Measurements from ENCODE around the gene GLTPD2.

DNA sequence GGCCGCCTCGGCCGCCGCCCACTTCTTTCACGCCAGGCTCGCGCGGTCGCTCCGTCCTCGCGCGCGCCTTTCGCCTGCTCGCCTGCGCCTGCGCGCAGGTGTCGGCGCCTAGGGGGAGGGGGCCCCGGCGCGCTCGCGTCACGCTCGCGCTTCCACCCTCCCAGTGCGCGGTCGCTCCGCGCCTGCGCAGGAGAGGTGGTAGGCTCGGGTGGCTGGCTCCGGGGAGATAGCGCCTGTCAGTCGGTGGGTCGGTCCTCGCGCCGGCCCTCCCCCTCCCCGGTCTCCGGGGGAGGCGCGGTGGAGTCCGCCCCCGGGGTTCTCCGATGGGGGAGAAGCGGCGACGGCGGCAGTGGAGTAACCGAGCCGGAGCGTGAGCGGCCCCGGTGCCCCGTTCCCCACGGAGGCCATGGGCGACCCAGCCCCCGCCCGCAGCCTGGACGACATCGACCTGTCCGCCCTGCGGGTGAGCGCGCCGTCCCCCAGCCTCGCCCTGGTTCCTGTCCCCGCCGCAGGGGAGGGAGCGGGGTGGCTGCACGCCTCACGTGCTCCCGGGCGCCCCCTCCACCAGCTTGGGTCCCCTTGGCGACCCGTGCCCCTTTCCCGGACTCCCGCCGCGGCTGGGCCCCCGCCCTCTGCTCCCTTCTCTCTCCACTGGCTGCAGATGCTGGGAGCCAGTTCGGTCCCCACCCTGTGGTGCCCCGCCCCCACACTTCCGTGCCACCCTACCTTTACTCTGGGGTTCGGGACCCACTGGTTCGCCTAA, 44.6 kb downstream of the GLTPD2 start, which contains the start of gene MINK1:
- no peak for TF ChIP-seq EZH2 (IDR thresholded peaks at IDR 0.05; ENCODE audit: borderline replicate concordance, low read depth, low read length, poor library complexity, severe bottlenecking)
- TF ChIP-seq, protein P1, sequence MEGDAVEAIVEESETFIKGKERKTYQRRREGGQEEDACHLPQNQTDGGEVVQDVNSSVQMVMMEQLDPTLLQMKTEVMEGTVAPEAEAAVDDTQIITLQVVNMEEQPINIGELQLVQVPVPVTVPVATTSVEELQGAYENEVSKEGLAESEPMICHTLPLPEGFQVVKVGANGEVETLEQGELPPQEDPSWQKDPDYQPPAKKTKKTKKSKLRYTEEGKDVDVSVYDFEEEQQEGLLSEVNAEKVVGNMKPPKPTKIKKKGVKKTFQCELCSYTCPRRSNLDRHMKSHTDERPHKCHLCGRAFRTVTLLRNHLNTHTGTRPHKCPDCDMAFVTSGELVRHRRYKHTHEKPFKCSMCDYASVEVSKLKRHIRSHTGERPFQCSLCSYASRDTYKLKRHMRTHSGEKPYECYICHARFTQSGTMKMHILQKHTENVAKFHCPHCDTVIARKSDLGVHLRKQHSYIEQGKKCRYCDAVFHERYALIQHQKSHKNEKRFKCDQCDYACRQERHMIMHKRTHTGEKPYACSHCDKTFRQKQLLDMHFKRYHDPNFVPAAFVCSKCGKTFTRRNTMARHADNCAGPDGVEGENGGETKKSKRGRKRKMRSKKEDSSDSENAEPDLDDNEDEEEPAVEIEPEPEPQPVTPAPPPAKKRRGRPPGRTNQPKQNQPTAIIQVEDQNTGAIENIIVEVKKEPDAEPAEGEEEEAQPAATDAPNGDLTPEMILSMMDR (conservative IDR thresholded peaks at IDR 0.05; ENCODE audit: low read depth, low read length), result no peak

All from A673 (cell line).